Adrenal gland (tissue), 5 donors: ENCODE measurements around the gene G6PC2.

ENCODE experiments used
- POLR2A ChIP-seq, 2 donors: fragments of 450-650 bp; IDR thresholded peaks; one replicate each; pipeline ENCODE4 v1.6.1; 2017; ENCODE audit warnings: antibody characterized with exemption in 2 of 2, mild to moderate bottlenecking in 2 of 2, moderate library complexity in 1 of 2
- TF ChIP-seq, protein P1 (sequence below), 6 experiments: fragments of 450-650 bp in 4 of 6; fragments of 200-600 bp in 2 of 6; sonication (generic) in 1 of 6; IDR thresholded peaks; 1 replicate in 5 of 6; 2 replicates in 1 of 6; pipeline versions ENCODE4 v1.5.1 to v1.8.0; 2016 to 2021; ENCODE audit warnings: antibody characterized with exemption in 6 of 6, mild to moderate bottlenecking in 2 of 6, moderate library complexity in 1 of 6
- donor health status: DM: no; HTN: no; CAD: no.

DNA sequence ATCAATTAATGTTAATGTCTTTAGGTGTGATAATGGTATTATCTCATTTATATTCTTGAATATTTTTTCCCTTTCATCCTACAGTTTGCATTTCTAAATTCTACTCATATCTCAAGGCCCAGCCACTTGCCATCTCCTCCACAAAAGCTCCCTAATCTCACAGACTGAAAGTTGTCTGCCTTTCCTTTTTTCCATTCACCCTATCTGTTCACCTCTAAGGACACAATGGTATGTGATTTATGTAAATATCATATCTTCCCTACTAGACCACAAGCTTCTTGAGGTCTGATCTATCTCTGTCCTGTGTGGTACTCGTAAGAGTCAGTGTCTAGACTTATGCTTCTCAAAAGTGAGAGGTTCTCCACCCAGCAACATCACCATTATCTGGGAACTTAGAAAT is 7.0 kb upstream of the G6PC2 start:
- TF ChIP-seq, protein P1, sequence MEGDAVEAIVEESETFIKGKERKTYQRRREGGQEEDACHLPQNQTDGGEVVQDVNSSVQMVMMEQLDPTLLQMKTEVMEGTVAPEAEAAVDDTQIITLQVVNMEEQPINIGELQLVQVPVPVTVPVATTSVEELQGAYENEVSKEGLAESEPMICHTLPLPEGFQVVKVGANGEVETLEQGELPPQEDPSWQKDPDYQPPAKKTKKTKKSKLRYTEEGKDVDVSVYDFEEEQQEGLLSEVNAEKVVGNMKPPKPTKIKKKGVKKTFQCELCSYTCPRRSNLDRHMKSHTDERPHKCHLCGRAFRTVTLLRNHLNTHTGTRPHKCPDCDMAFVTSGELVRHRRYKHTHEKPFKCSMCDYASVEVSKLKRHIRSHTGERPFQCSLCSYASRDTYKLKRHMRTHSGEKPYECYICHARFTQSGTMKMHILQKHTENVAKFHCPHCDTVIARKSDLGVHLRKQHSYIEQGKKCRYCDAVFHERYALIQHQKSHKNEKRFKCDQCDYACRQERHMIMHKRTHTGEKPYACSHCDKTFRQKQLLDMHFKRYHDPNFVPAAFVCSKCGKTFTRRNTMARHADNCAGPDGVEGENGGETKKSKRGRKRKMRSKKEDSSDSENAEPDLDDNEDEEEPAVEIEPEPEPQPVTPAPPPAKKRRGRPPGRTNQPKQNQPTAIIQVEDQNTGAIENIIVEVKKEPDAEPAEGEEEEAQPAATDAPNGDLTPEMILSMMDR (IDR thresholded peaks at IDR 0.05) = no peak
- TF ChIP-seq POLR2A (IDR thresholded peaks at IDR 0.05) = no peak
